Measurements from ENCODE around the gene EYA4. TPM values are rescaled to one million over a fixed set of nuclear protein-coding genes. Genes with fewer than 3 reads are reported as not detected.

Gene EYA4
- total RNA-seq, 1 donor from 2014 or later, result 15.4 TPM

- no peaks in the 10 kb centered on the region for H3K9me3 ChIP-seq (replicated peaks)
- no peaks in the 10 kb centered on the region for H3K4me1 ChIP-seq
- no peaks in the 10 kb centered on the region for H3K27me3 ChIP-seq (ENCODE audit: low read depth)
- no peak overlapping the region for H3K4me3 ChIP-seq
- no peak overlapping the region for H3K27ac ChIP-seq (replicated peaks)
- DNase-seq, result no peak
- intact Hi-C loops (cut with micrococcal nuclease), result no loop called here
- TF ChIP-seq, protein P1, sequence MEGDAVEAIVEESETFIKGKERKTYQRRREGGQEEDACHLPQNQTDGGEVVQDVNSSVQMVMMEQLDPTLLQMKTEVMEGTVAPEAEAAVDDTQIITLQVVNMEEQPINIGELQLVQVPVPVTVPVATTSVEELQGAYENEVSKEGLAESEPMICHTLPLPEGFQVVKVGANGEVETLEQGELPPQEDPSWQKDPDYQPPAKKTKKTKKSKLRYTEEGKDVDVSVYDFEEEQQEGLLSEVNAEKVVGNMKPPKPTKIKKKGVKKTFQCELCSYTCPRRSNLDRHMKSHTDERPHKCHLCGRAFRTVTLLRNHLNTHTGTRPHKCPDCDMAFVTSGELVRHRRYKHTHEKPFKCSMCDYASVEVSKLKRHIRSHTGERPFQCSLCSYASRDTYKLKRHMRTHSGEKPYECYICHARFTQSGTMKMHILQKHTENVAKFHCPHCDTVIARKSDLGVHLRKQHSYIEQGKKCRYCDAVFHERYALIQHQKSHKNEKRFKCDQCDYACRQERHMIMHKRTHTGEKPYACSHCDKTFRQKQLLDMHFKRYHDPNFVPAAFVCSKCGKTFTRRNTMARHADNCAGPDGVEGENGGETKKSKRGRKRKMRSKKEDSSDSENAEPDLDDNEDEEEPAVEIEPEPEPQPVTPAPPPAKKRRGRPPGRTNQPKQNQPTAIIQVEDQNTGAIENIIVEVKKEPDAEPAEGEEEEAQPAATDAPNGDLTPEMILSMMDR (IDR thresholded peaks at IDR 0.05; ENCODE audit: borderline replicate concordance), result no peak
- no peaks in the 10 kb centered on the region for H3K36me3 ChIP-seq
Measured at GRCh38 chr6:133539502-133540259, 298.5 kb downstream of the EYA4 start.

- no peak overlapping the region for H3K27ac ChIP-seq (replicated peaks)
- H3K4me3 ChIP-seq, result no peak overlapping the region
- intact Hi-C loops (cut with micrococcal nuclease), result no loop called here
- H3K27me3 ChIP-seq (ENCODE audit: low read depth), result no peaks in the 10 kb centered on the region
- no peaks in the 10 kb centered on the region for H3K9me3 ChIP-seq (replicated peaks)
- no peak for DNase-seq
- TF ChIP-seq, protein P1 (IDR thresholded peaks at IDR 0.05; ENCODE audit: borderline replicate concordance), result no peak
- H3K36me3 ChIP-seq, result no peaks in the 10 kb centered on the region
- H3K4me1 ChIP-seq, result no peaks in the 10 kb centered on the region
Measured at GRCh38 chr6:133540361-133540760, 299.2 kb downstream of the EYA4 start.

GRCh38 chr6:133541040-133541439 lies 299.9 kb downstream of the EYA4 start:
- no peak overlapping the region for H3K27ac ChIP-seq (replicated peaks)
- no peak overlapping the region for H3K4me3 ChIP-seq
- H3K36me3 ChIP-seq, result no peaks in the 10 kb centered on the region
- no peaks in the 10 kb centered on the region for H3K27me3 ChIP-seq (ENCODE audit: low read depth)
- H3K9me3 ChIP-seq (replicated peaks), result no peaks in the 10 kb centered on the region
- intact Hi-C loops (cut with micrococcal nuclease), result no loop called here
- no peaks in the 10 kb centered on the region for H3K4me1 ChIP-seq
- DNase-seq, result no peak
- TF ChIP-seq, protein P1 (IDR thresholded peaks at IDR 0.05; ENCODE audit: borderline replicate concordance), result no peak

- no peaks in the 10 kb centered on the region for H3K36me3 ChIP-seq
- intact Hi-C loops (cut with micrococcal nuclease), result no loop called here
Measured at GRCh38 chr6:133542056-133542821, 301.1 kb downstream of the EYA4 start.

DNA sequence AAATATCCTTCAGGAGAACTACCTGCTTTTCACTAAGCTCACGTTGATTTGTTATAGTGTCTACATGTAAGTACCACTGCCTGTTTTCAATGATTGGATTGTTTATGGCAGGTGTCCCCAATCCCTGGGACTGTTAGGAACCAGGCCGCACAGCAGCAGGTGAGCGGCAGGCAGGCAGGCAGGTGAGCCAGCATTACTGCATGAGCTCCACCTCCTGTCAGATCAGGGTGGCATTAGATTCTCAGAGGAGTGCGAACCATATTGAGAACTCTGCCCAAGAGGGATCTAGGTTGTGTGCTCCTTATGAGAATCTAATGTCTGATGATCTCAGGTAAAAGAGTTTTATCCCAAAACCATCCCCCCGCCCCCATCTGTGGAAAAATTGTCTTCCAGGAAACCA lies 303.3 kb downstream of the EYA4 start:
- Histone ChIP-seq H3K36me3 (no peaks in the 10 kb centered on the region), H3K9me3 (replicated peaks) (no peaks in the 10 kb centered on the region), H3K4me1 (peaks cover 10% of the 10 kb centered on the region), H3K27me3 (ENCODE audit: low read depth) (no peaks in the 10 kb centered on the region), H3K27ac (replicated peaks) (no peak overlapping the region), H3K4me3 (no peak overlapping the region)
- TF ChIP-seq, protein P1 (IDR thresholded peaks at IDR 0.05; ENCODE audit: borderline replicate concordance), result no peak
- no peak for DNase-seq
- intact Hi-C loops (cut with micrococcal nuclease), result no loop called here

More at GRCh38 chr6:133542056-133542821, 301.1 kb downstream of the EYA4 start:
- no peak overlapping the region for H3K4me3 ChIP-seq
- H3K27ac ChIP-seq (replicated peaks), result no peak overlapping the region
- no peaks in the 10 kb centered on the region for H3K9me3 ChIP-seq (replicated peaks)
- H3K4me1 ChIP-seq, result no peaks in the 10 kb centered on the region
- no peaks in the 10 kb centered on the region for H3K27me3 ChIP-seq (ENCODE audit: low read depth)
- DNase-seq, result no peak
- TF ChIP-seq, protein P1 (IDR thresholded peaks at IDR 0.05; ENCODE audit: borderline replicate concordance), result no peak

All from left ventricle myocardium inferior (tissue), 1 donor.